ENCODE measurements around the gene FTO.
"Not testable (repeated sequence)": the region's sequence is repeated elsewhere in the genome, so short reads cannot be mapped to it uniquely, and the experiment has no call there.

The FTO gene

GRCh38 chr16:54165912-54166865 lies 462.2 kb downstream of the FTO start:
- no peak for DNase-seq

GRCh38 chr16:54169112-54169511 lies 465.2 kb downstream of the FTO start:
- no peak for DNase-seq

GRCh38 chr16:54171626-54172537 lies 467.9 kb downstream of the FTO start:
- DNase-seq: no peak

GRCh38 chr16:54173490-54173889 lies 469.5 kb downstream of the FTO start:
- DNase-seq: no peak

- no peak for DNase-seq
Measured at GRCh38 chr16:54174201-54174600, 470.2 kb downstream of the FTO start.

- no peak for DNase-seq
Measured at GRCh38 chr16:54174750-54175149, 470.8 kb downstream of the FTO start.

GRCh38 chr16:54175169-54175551 lies 471.2 kb downstream of the FTO start:
- DNase-seq: no peak

- DNase-seq: no peak
Measured at GRCh38 chr16:54175552-54176375, 471.8 kb downstream of the FTO start.

GRCh38 chr16:54176376-54176901 lies 472.5 kb downstream of the FTO start:
- no peak for DNase-seq

GRCh38 chr16:54177052-54177861 lies 473.3 kb downstream of the FTO start:
- no peak for DNase-seq

- DNase-seq: no peak
Measured at GRCh38 chr16:54177862-54178477, 474.0 kb downstream of the FTO start.

GRCh38 chr16:54178478-54178976 lies 474.6 kb downstream of the FTO start:
- DNase-seq: peak; percentile 79

- DNase-seq: no peak
Measured at GRCh38 chr16:54180421-54181359, 476.7 kb downstream of the FTO start.

- not testable (repeated sequence) for DNase-seq
Measured at GRCh38 chr16:54181683-54182329, 477.9 kb downstream of the FTO start.

GRCh38 chr16:54185045-54185444 lies 481.1 kb downstream of the FTO start:
- DNase-seq: no peak

GRCh38 chr16:54191163-54191562 lies 487.2 kb downstream of the FTO start:
- DNase-seq: no peak

GRCh38 chr16:54191592-54191991 lies 487.6 kb downstream of the FTO start:
- DNase-seq: no peak

- DNase-seq: no peak
Measured at GRCh38 chr16:54193013-54193664, 489.2 kb downstream of the FTO start.
